ENCODE data around the gene LMAN2.
A peak's percentile ranks its signal among the peaks of the same experiment; 100 is the strongest.

LMAN2 gene

GRCh38 chr5:177311723-177312648 is 39.5 kb downstream of the LMAN2 start, which contains the start of gene MXD3 (continued):
- TF ChIP-seq ZNF530 (tag by site-specific recombination; IDR thresholded peaks at IDR 0.05; ENCODE audit: low read depth) (no peak), KLF17 (tag by site-specific recombination; IDR thresholded peaks at IDR 0.05) (peak; percentile 34), ZNF302 (tag by site-specific recombination; IDR thresholded peaks at IDR 0.05; ENCODE audit: low read depth) (no peak), ZNF324 (tag by site-specific recombination; IDR thresholded peaks at IDR 0.05) (peak; percentile 74), ZNF645 (tag by site-specific recombination; IDR thresholded peaks at IDR 0.05) (no peak), ZNF23 (tag by site-specific recombination; IDR thresholded peaks at IDR 0.05; ENCODE audit: borderline replicate concordance) (no peak), ZBTB8A (tag by site-specific recombination; IDR thresholded peaks at IDR 0.05) (peak; percentile 33; the same call in 1 of the 2 replicates), ZNF623 (tag by site-specific recombination; IDR thresholded peaks at IDR 0.05) (no peak), ZNF561 (tag by site-specific recombination; IDR thresholded peaks at IDR 0.05; ENCODE audit: borderline replicate concordance) (peak; percentile 58; the same call in 1 of the 2 replicates), GLIS2 (tag by site-specific recombination; IDR thresholded peaks at IDR 0.05) (peak; percentile 100), ZNF433 (tag by site-specific recombination; IDR thresholded peaks at IDR 0.05; ENCODE audit: low read depth) (no peak), ZNF146 (tag by site-specific recombination; IDR thresholded peaks at IDR 0.05) (no peak), KLF8 (tag by site-specific recombination; IDR thresholded peaks at IDR 0.05) (peak; percentile 92; the same call in 1 of the 2 replicates), PRDM1 (tag by site-specific recombination; IDR thresholded peaks at IDR 0.05) (no peak), ZBTB6 (tag by site-specific recombination; IDR thresholded peaks at IDR 0.05) (peak; percentile 99), KLF1 (tag by site-specific recombination; IDR thresholded peaks at IDR 0.05) (peak; percentile 79), ZNF18 (tag by site-specific recombination; IDR thresholded peaks at IDR 0.05) (no peak), ZNF670 (tag by site-specific recombination; IDR thresholded peaks at IDR 0.05; ENCODE audit: low read depth) (no peak), ZNF830 (tag by site-specific recombination; IDR thresholded peaks at IDR 0.05; ENCODE audit: low read depth) (no peak), ZNF692 (tag by site-specific recombination; IDR thresholded peaks at IDR 0.05) (peak; percentile 99), ZNF544 (tag by site-specific recombination; IDR thresholded peaks at IDR 0.05) (no peak), ZNF596 (tag by site-specific recombination; IDR thresholded peaks at IDR 0.05) (0 out of 2 replicates have a peak, but pooled peaks have one; percentile 3), ZBTB1 (tag by site-specific recombination; IDR thresholded peaks at IDR 0.05) (no peak), REST (tag by site-specific recombination; IDR thresholded peaks at IDR 0.05) (no peak; the same call in 1 of the 2 replicates), ZBTB44 (tag by site-specific recombination; IDR thresholded peaks at IDR 0.05) (peak; percentile 62; the same call in 1 of the 2 replicates), ZNF549 (tag by site-specific recombination; IDR thresholded peaks at IDR 0.05) (no peak), ZNF202 (tag by site-specific recombination; IDR thresholded peaks at IDR 0.05; ENCODE audit: borderline replicate concordance) (no peak)
